GM12873 (cell line): ENCODE measurements around the gene SLC17A8.

Experiments used
- CTCF ChIP-seq: IDR thresholded peaks from 2 replicates; pipeline ENCODE4 v1.5.1; 2012; ENCODE audit warnings: low read depth, mild to moderate bottlenecking, moderate library complexity, low read length, control low read depth; ENCODE audit not compliant: insufficient read depth; ENCODE audit errors: missing control alignments

Gene SLC17A8

DNA sequence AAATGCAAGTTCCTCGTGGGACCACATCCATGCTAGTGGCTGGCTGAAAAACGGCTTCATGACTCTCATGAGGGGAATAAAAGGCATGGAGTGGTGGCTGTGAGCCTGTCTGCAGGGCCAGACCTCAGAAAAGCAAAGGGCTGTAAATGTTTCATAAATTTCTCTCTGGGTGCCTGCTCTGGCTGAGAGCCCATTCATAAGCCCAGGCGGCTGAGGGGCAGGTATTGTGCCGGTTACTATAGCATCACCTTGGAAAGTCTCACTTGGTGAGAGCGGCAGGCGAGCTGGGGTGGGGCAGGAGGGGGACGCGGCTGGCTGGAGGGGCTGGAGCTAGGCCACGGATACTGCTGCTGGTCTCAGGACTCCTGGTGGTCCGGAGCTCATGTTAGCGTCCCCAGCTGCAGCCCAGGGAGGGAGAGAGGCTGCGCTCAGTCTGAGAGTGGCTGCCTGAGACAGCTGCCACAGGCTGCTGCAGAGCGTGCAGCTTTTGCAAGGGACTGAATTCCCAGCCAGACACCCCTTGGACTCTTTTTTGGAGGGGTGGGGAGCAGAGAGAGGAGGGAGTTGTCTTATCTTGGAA, at the start of gene SLC17A8:
Gene SLC17A8, plus strand, starts transcription at position 431 of the 580 bp plus-strand sequence. CDS start 318 bp downstream, outside the sequence.
- no peak for TF ChIP-seq CTCF

DNA sequence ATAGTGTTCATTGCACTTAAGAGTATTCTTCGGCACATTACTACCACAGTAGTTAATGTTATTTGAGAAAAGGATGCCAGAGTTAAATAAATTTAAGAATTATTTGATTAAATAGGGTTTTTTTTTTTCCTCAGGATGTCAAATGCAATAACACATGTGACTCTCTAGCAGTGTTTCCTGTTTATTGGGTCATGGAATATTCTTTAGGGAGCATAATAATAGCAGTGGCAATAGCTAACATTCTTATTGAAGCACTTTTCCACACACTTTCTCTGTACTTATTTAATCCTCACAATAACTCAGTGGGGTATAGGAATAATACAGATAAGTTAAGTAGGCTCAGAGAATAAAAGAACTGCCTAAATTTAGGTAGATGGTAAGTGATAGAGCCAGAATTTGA, 45.6 kb upstream of the SLC17A8 start:
- TF ChIP-seq CTCF, result no peak

DNA sequence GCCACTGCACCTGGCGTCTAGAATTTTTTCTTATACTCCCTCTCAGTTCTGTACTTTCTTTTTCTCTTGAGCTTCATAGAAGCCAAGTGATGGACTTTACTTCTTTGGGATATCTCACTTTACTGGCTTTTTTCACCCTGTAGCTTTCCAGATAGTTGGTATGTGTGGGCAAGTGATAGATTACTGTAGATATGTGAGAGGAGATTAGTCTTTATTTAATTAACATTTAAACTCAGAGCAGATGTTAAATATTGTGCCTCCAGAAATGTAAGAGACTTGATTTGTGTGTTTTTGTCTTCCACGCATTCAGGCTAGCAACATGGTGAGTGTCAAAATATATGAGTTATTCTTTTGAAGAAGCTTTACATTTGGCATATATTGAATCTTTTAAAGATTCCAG, 39.5 kb upstream of the SLC17A8 start:
- no peak for TF ChIP-seq CTCF

- no peak for TF ChIP-seq CTCF
Measured at GRCh38 chr12:100324498-100324897, 32.4 kb upstream of the SLC17A8 start.

GRCh38 chr12:100326208-100326607, 30.7 kb upstream of the SLC17A8 start:
- no peak for TF ChIP-seq CTCF

DNA sequence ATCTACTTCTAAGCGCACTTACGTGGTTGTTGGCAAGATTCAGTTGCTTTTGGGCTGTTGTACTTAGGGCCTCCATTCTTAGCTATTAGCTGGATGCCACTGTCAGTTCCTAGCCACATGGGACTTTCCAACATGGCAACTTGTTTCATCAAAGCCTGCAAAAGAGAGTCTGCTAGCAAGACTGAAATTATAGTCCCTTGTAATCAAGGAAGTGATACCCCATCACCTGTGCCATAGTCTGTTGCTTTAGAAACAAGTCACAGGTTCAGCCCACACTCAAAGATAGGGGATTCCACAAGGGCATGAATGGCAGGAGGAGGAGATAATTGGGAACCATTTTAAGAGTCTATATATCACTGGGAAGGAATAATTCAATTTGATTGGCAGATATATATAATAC, 27.1 kb upstream of the SLC17A8 start:
- TF ChIP-seq CTCF, result no peak

DNA sequence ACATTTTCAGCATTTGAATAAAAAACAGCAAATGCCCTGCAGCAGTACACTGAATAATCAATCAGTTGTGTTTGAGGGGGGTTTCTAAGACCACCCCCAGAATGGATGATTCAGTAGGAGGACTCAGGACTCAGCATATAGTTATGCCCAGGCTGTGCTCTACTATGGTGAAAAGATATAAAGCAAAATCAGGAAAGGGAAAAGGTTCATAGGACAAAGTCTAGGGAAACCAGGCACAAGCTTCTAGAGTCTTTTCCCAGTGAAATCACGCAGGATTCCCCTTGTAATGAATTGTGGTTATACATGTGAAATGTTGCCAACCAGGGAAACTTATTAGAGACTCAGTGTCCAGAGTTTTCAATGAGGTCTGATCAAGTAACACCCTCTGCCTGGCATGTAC, 25.0 kb upstream of the SLC17A8 start:
- TF ChIP-seq CTCF, result no peak
